ENCODE measurements around the gene ERMARD.

Gene ERMARD

GRCh38 chr6:169795196-169795595, 43.8 kb downstream of the ERMARD start:
- in situ Hi-C loops (cut with MboI; ENCODE audit: low pct_unique_long_range_greater_than_20kb, low sequenced_read_pairs), result no loop called here
- DNase-seq, result no peak

DNA sequence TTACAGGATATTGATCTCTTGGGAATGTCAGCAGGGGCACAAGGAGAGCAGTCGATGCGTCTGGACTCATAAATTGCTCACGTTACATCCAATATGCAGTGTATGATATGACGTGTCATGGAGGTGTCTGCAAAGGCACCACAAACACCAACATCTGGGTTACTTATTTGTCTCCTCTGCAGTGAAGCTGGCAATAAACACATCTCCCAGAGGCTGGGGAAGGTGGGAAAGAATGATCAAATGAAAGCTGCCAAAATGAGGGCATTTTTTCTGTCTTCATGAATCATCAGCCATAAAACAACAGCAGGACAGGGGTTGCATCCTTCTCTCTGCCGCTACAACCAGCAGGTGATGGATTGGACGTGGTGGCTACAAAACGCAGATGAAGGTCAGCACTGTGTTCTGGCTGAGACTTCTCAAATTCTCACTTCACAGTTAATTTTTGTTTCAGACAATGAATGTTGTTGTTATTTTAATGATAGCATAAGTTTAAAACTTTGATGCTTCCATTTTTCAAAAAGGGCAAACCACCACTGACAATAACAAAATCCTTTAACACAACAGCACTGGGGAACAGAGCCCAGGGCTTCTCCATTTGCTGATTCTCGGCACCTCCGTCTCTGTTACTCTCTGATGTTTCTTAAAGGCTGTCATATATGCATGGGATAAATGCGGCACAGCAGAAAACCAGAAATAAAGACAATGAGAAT, 47.5 kb downstream of the ERMARD start:
- DNase-seq, result no peak
- in situ Hi-C loops (cut with MboI; ENCODE audit: low pct_unique_long_range_greater_than_20kb, low sequenced_read_pairs), result no loop called here

GRCh38 chr6:169799474-169799926, 48.1 kb downstream of the ERMARD start:
- DNase-seq, result no peak
- in situ Hi-C loops (cut with MboI; ENCODE audit: low pct_unique_long_range_greater_than_20kb, low sequenced_read_pairs), result no loop called here

GRCh38 chr6:169800116-169800667, 48.8 kb downstream of the ERMARD start:
- in situ Hi-C loops (cut with MboI; ENCODE audit: low pct_unique_long_range_greater_than_20kb, low sequenced_read_pairs), result no loop called here

DNA sequence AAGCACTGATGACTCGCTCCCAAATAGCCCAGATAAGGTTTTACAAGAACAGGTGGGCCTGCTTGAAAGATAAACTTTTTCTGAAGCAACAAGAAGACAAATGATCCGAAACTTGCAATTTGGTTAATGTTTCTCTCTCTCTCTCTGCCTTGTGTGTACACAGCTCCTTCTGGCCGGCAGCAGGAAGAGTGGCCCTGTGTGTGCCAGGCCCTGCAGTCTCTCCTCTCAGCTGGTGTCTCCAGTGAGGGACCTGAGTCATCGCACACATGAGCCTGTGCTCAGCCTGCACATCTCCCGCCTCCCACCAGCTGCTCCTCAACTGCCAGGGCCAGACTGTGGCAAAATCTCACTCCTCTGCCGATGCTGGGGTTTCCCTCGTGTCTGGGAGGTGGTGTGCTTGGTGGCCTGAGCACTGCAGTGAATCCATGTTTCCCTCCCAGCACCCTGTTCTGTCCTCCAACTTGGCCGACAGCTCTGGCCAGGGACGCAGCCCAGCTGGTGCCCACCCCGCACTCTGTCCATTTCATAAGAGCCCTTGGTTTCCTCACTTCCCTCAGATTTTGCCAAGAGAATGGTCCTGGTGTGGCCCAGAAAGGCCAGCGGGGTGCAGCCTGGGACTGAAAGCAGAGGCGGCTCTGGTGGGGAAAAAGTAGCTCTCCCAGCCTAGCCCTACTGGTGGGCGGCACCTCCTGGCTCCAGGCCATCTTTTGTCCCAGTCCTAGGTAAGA, 49.4 kb downstream of the ERMARD start:
- no peak for DNase-seq
- in situ Hi-C loops (cut with MboI; ENCODE audit: low pct_unique_long_range_greater_than_20kb, low sequenced_read_pairs), result no loop called here

More at GRCh38 chr6:169800116-169800667, 48.8 kb downstream of the ERMARD start:
- no peak for DNase-seq

- no peak for DNase-seq
- in situ Hi-C loops (cut with MboI; ENCODE audit: low pct_unique_long_range_greater_than_20kb, low sequenced_read_pairs), result no loop called here
These were observed 50.2 kb downstream of the ERMARD start for GRCh38 chr6:169801396-169802160.

GRCh38 chr6:169802790-169803189, 51.4 kb downstream of the ERMARD start:
- in situ Hi-C loops (cut with MboI; ENCODE audit: low pct_unique_long_range_greater_than_20kb, low sequenced_read_pairs), result no loop called here
- no peak for DNase-seq

- in situ Hi-C loops (cut with MboI; ENCODE audit: low pct_unique_long_range_greater_than_20kb, low sequenced_read_pairs), result no loop called here
- peak; percentile 54 for DNase-seq
These were observed 51.9 kb downstream of the ERMARD start for GRCh38 chr6:169803271-169803811.

- in situ Hi-C loops (cut with MboI; ENCODE audit: low pct_unique_long_range_greater_than_20kb, low sequenced_read_pairs), result no loop called here
These were observed 52.5 kb downstream of the ERMARD start for GRCh38 chr6:169803816-169804340.

DNA sequence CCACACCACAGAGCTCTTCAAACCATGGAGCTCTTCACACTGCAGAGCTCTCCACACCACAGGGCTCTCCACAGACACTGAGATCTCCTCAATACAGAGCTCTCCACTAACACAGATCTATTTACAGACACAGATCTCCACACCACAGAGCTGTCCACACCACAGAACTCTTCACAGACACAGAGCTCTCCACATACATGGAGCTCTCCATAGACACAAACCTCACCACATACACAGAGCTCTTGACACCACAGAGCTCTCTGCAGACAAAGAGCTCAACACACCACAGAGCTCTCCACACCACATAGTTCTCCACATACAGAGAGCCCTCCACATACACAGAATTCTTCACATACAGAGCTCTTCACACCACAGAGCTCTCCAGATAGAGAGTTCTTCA, 53.0 kb downstream of the ERMARD start:
- in situ Hi-C loops (cut with MboI; ENCODE audit: low pct_unique_long_range_greater_than_20kb, low sequenced_read_pairs), result no loop called here
- no peak for DNase-seq

More at GRCh38 chr6:169803816-169804340, 52.5 kb downstream of the ERMARD start:
- DNase-seq, result no peak

- in situ Hi-C loops (cut with MboI; ENCODE audit: low pct_unique_long_range_greater_than_20kb, low sequenced_read_pairs), result no loop called here
- DNase-seq, result peak; percentile 22
These were observed 53.9 kb downstream of the ERMARD start for GRCh38 chr6:169805242-169805838.

DNA sequence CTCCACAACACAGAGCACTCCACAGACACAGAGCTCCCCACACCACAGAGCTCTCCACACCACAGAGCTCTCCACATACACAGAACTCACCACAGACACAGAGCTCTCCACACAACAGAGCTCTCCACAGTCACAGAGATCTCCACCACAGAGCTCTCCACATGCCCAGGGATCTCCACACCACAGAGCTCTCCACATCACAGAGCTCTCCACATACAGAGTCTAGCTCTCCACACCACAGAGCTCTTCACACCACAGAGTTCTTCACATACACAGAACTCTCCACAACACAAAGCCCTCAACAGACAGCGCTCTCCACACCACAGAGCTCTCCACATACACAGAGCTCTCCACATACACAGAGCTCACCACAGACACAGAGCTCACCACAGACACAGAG, 55.3 kb downstream of the ERMARD start:
- in situ Hi-C loops (cut with MboI; ENCODE audit: low pct_unique_long_range_greater_than_20kb, low sequenced_read_pairs), result no loop called here
- DNase-seq, result no peak

GRCh38 chr6:169807229-169807628, 55.8 kb downstream of the ERMARD start:
- in situ Hi-C loops (cut with MboI; ENCODE audit: low pct_unique_long_range_greater_than_20kb, low sequenced_read_pairs), result no loop called here

DNA sequence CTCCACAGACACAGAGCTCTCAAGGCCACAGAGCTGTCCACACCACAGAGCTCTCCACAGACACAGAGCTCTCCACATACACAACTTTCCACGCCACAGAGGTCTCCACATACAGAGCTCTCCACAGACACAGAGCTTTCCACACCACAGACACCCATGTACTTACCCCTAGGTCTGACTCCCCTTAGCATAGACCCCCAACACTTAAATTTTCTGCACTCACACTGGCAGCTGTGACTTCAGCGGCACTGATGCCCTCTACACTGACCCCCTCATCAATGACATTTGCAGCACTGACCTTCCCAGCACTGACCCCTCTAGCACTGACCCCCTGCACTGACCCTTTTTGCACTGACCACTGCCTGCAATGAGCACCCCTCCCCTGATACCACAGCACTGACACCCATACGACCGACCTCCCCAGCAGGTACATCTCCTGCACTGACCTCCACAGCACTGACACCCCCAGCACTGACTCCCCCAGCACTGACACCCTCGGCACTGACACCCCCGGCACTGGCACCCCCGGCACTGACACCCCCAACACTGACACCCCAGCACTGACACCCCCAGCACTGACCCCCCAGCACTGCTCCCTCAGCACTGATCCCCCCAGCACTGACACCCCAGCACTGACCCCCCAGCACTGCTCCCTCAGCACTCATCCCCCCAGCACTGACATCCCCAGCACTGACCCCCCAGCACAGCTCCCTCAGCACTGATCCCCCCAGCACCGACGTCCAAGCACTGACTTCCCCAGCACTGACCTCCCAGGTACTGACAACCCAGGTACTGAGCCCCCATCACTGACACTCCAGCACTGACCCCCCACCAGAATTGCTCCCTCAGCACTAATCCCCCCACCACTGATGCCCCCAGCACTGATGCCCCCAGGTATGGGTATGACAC, 56.5 kb downstream of the ERMARD start:
- no peak for DNase-seq
- in situ Hi-C loops (cut with MboI; ENCODE audit: low pct_unique_long_range_greater_than_20kb, low sequenced_read_pairs), result no loop called here

More at GRCh38 chr6:169807229-169807628, 55.8 kb downstream of the ERMARD start:
- DNase-seq, result no peak

DNA sequence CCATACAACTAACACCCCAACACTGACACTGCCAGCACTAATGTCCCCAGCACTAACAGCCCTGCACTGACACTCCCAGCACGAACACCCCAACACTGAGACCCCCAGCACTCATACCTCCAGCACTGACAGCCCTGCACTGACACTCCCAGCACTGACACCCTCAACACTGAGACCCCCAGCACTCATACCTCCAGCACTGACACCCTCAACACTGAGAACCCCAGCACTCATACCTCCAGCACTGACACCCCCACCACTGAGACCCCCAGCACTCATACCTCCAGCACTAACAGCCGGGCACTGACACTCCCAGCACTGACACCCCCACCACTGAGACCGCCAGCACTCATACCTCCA, 57.2 kb downstream of the ERMARD start:
- in situ Hi-C loops (cut with MboI; ENCODE audit: low pct_unique_long_range_greater_than_20kb, low sequenced_read_pairs), result no loop called here

DNA sequence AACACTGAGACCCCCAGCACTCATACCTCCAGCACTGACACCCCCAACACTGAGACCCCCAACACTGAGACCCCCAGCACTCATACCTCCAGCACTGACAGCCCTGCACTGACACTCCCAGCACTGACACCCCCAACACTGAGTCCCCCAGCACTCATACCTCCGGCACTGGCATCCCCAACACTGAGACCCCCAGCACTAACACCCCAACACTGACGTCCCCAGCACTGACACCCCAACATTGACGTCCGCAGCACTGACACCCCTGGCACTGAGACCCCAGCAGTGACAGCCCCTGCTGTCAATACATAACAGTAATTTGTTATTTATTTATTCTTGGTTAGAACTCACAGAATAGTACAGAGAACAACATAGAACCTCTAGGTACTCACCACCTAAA, 58.0 kb downstream of the ERMARD start:
- DNase-seq, result no peak
- in situ Hi-C loops (cut with MboI; ENCODE audit: low pct_unique_long_range_greater_than_20kb, low sequenced_read_pairs), result no loop called here

More for the DNA sequence above, 57.2 kb downstream of the ERMARD start:
- DNase-seq, result no peak

DNA sequence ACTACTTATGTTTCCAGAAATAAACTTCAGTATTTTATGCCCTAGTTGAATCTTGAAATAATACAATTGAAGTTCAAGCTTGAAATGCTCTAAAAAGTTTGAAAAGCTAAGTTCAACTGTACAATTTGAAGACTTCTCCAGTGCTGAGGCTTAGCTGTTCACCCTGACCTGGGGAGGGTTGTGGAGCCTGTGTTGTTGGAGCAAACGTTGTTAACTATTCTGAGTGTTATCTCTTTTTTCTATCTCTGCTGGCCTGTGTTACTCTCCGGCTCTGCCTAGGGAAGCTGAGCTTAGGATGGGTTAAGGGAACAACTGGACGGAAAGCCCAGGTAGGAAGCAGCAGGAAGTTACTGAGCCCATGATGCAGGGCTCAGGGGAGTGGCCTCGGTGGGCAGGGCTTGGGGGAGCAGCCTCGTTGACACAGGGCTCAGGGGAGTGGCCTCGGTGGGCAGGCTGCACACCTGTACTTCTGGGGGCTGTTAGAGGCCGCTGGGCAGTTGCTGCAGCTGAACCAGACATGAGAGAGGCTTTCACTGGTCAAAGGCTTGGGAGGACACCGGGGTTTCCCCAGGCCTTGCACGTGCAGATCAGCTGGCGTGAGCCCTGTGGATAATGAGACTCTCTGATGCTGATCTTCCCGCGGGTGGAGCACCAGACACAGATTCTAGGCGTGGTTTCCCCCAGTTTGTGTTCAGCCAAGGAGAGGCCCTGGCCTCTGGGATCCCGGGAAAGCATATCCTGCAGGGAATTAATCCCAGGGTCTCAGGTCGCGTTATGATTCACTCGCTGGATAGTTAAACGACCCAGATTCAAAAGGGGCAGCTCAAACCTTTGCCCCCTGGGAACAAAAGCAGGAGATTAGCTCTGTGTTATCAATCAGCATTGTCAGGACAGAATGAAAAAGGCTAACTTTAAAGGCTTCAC, 58.9 kb downstream of the ERMARD start:
- in situ Hi-C loops (cut with MboI; ENCODE audit: low pct_unique_long_range_greater_than_20kb, low sequenced_read_pairs), result no loop called here

More for the DNA sequence above, 58.9 kb downstream of the ERMARD start:
- no peak for DNase-seq
